HepG2 (cell line): Measurements from ENCODE around the gene CLPSL2. TPM values are rescaled to one million over a fixed set of nuclear protein-coding genes. Genes with fewer than 3 reads are reported as not detected.

ENCODE experiments used
- ASH2L ChIP-seq: fragments of 300-600, 200-600 bp; sonication (generic); IDR thresholded peaks from 2 replicates; pipeline ENCODE4 v1.7.0; 2017; ENCODE audit warnings: low read depth, mild to moderate bottlenecking, moderate library complexity, mixed read lengths, low read length; ENCODE audit not compliant: insufficient read length
- IKZF1 ChIP-seq: fragments of 450-650 bp; IDR thresholded peaks from 2 replicates; pipeline ENCODE4 v1.7.1; 2016
- NFIB ChIP-seq: sonication (generic); formaldehyde crosslinking; IDR thresholded peaks from 2 replicates; pipeline ENCODE4 v1.9.0; 2021; ENCODE audit warnings: missing genetic modification reagents, mild to moderate bottlenecking, borderline replicate concordance
- NR2F6 ChIP-seq, 2 experiments: IDR thresholded peaks; 2 replicates each; pipeline ENCODE4 v1.6.1; 2016; ENCODE audit warnings: antibody characterized with exemption in 1 of 2, mild to moderate bottlenecking in 1 of 2
- REST ChIP-seq, 2 experiments: IDR thresholded peaks; 2 replicates each; pipeline ENCODE4 v1.6.1; 2011 to 2012; ENCODE audit warnings: low read length in 2 of 2, borderline replicate concordance in 1 of 2, low read depth in 1 of 2, mild to moderate bottlenecking in 1 of 2, moderate library complexity in 1 of 2
- SMAD9 ChIP-seq: sonication (generic); formaldehyde crosslinking; IDR thresholded peaks from 2 replicates; pipeline ENCODE4 v1.5.1; 2020; ENCODE audit warnings: mild to moderate bottlenecking, missing genetic modification reagents
- SOX13 ChIP-seq, 3 experiments: fragments of 450-650 bp in 1 of 3; sonication (generic) in 1 of 3; formaldehyde crosslinking in 1 of 3; IDR thresholded peaks in 2 of 3; conservative IDR thresholded peaks in 1 of 3; 2 replicates each; pipeline versions ENCODE4 v1.5.0 to v1.6.1; 2016 to 2020; ENCODE audit warnings: antibody characterized with exemption in 1 of 3, mild to moderate bottlenecking in 1 of 3, missing compliant biosample characterization in 1 of 3, missing genetic modification reagents in 1 of 3, moderate library complexity in 1 of 3
- SP1 ChIP-seq, 2 experiments: fragments of 450-650 bp in 1 of 2; sonication (generic) in 1 of 2; formaldehyde crosslinking in 1 of 2; IDR thresholded peaks; 2 replicates each; pipeline versions ENCODE4 v1.4.0 to v1.6.1; 2016 to 2020; ENCODE audit warnings: missing genetic modification reagents in 1 of 2
- YEATS4 ChIP-seq: sonication (generic); formaldehyde crosslinking; IDR thresholded peaks from 2 replicates; pipeline ENCODE4 v1.4.0; 2020; ENCODE audit warnings: missing genetic modification reagents, borderline replicate concordance
- ZEB1 ChIP-seq: IDR thresholded peaks from 2 replicates; pipeline ENCODE4 v1.6.1; 2012; ENCODE audit warnings: mild to moderate bottlenecking, low read depth, inconsistent platforms; ENCODE audit not compliant: insufficient replicate concordance
- ZNF224 ChIP-seq: sonication (generic); formaldehyde crosslinking; IDR thresholded peaks from 2 replicates; pipeline ENCODE4 v1.5.0; 2020; ENCODE audit warnings: mild to moderate bottlenecking, missing genetic modification reagents
- ZNF280D ChIP-seq: sonication (generic); formaldehyde crosslinking; IDR thresholded peaks from 2 replicates; pipeline ENCODE4 v1.5.1; 2020; ENCODE audit warnings: mild to moderate bottlenecking, missing genetic modification reagents
- ZNF44 ChIP-seq: sonication (generic); formaldehyde crosslinking; IDR thresholded peaks from 2 replicates; pipeline ENCODE4 v1.5.1; 2020; ENCODE audit warnings: mild to moderate bottlenecking, missing genetic modification reagents
- ZNF883 ChIP-seq: sonication (generic); formaldehyde crosslinking; IDR thresholded peaks from 2 replicates; pipeline ENCODE4 v1.5.1; 2020; ENCODE audit warnings: mild to moderate bottlenecking, missing genetic modification reagents; ENCODE audit errors: not compliant biosample characterization
- ZSCAN25 ChIP-seq: sonication (generic); formaldehyde crosslinking; IDR thresholded peaks from 2 replicates; pipeline ENCODE4 v1.8.0; 2022; ENCODE audit warnings: mild to moderate bottlenecking, missing genetic modification reagents
- ZXDC ChIP-seq: sonication (generic); formaldehyde crosslinking; IDR thresholded peaks from 2 replicates; pipeline ENCODE4 v1.5.0; 2020; ENCODE audit warnings: mild to moderate bottlenecking, missing genetic modification reagents
- polyA plus RNA-seq, 8 experiments: library from polyadenylated mRNA; depleted of rRNA in 3 of 8; stranded (reverse) in 7 of 8; unstranded in 1 of 8; fragments of >200 nt; fragmentation: Illumina TruSeq in 4 of 8; extraction: Trizol in 4 of 8; gene quantifications; 2 replicates each; pipeline versions ENCODE4 v1.2.1 to v1.2.3, GENCODE V29; 2011 to 2016; ENCODE audit warnings: low read depth in 4 of 8, missing spikeins in 1 of 8, mixed read lengths in 1 of 8; ENCODE audit not compliant: insufficient read depth in 1 of 8
- total RNA-seq, 5 experiments: library from RNA; depleted of rRNA; stranded (reverse); fragments of >200 nt; fragmentation: Illumina TruSeq; extraction: Trizol; gene quantifications; 2 replicates each; pipeline ENCODE4 v1.2.3, GENCODE V29; 2016; ENCODE audit warnings: low read depth in 1 of 5

Gene CLPSL2
- total and polyA plus RNA-seq, 2 of the 13 experiments (the other 11 are each of a cell fraction or from before 2014, with no cell fraction given), result not detected

GRCh38 chr6:35731736-35732532 is 44.5 kb upstream of the CLPSL2 start (continued):
- TF ChIP-seq ASH2L, result peak; percentile 98
- no peak for TF ChIP-seq NFIB
- no peak for TF ChIP-seq SMAD9 (CRISPR knock-in tag)
- peak; percentile 68; the same call in 1 of the 2 replicates for TF ChIP-seq ZNF280D (CRISPR knock-in tag)
- TF ChIP-seq ZSCAN25 (CRISPR knock-in tag), result peak; percentile 29; the same call in 1 of the 2 replicates
- peak; percentile 81 for TF ChIP-seq YEATS4 (CRISPR knock-in tag)
- no peak for TF ChIP-seq NR2F6 (IDR thresholded peaks at IDR 0.05)
- TF ChIP-seq NR2F6 (CRISPR knock-in tag; IDR thresholded peaks at IDR 0.05), result peak; percentile 58; the same call in 1 of the 2 replicates
- no peak for TF ChIP-seq SP1 (IDR thresholded peaks at IDR 0.05)
- no peak for TF ChIP-seq SP1 (CRISPR knock-in tag; IDR thresholded peaks at IDR 0.05)
- TF ChIP-seq ZNF224 (CRISPR knock-in tag), result peak; percentile 87; the same call in 1 of the 2 replicates
- TF ChIP-seq REST (IDR thresholded peaks at IDR 0.05; ENCODE audit: borderline replicate concordance in 1 of 2, low read depth in 1 of 2, low read length in 2 of 2), result peak in 1 of 2 experiments; percentile 68; a peak in 2 of 4 replicates
- TF ChIP-seq IKZF1, result no peak
- TF ChIP-seq ZEB1, result no peak
- no peak; the same call in 1 of the 2 replicates for TF ChIP-seq ZXDC (CRISPR knock-in tag)
- TF ChIP-seq ZNF883 (CRISPR knock-in tag), result no peak
- peak; percentile 36; the same call in 1 of the 2 replicates for TF ChIP-seq SOX13 (IDR thresholded peaks at IDR 0.05)
- TF ChIP-seq SOX13 (CRISPR knock-in tag; conservative IDR thresholded peaks at IDR 0.05 in 1 of 2, IDR thresholded peaks at IDR 0.05 in 1 of 2), result peak in 1 of 2 experiments; percentile 67; a peak in 2 of 4 replicates
- no peak for TF ChIP-seq ZNF44 (CRISPR knock-in tag)
